NCI-H1694 treated with DMSO at 0.1 percent for 48 hours (cell line): ENCODE data around the gene STAB2.
A peak's percentile ranks its signal among the peaks of the same experiment; 100 is the strongest.

Source experiments
- DNase-seq: peaks from one replicate; lab custom pipeline; 2025; lab: John Stamatoyannopoulos, UW

Gene STAB2

GRCh38 chr12:103779410-103780092, 192.5 kb downstream of the STAB2 start:
- DNase-seq = peak; percentile 84

- no peak for DNase-seq
These were observed 193.0 kb downstream of the STAB2 start for GRCh38 chr12:103780093-103780440.

DNA sequence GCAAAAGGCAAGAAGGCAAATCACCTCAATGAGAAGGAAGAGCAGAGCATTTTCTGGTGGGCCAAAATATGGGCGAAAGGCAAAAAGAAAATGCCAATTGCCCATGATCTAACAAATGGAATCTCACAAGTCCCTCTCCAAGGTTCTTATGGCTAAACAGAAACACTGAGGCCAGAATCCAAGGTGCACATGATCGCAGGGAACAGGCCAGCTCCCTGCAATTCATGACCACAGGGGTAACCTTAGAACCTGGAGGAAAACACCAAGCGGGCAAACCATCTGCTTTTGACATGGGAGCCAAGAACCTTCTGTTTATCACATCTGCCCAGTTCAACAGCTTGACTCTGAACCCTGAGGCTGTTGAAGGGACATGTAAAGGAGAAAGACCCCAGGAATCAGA, 193.9 kb downstream of the STAB2 start:
- DNase-seq = no peak

GRCh38 chr12:103782399-103782798, 195.3 kb downstream of the STAB2 start:
- DNase-seq = no peak

DNA sequence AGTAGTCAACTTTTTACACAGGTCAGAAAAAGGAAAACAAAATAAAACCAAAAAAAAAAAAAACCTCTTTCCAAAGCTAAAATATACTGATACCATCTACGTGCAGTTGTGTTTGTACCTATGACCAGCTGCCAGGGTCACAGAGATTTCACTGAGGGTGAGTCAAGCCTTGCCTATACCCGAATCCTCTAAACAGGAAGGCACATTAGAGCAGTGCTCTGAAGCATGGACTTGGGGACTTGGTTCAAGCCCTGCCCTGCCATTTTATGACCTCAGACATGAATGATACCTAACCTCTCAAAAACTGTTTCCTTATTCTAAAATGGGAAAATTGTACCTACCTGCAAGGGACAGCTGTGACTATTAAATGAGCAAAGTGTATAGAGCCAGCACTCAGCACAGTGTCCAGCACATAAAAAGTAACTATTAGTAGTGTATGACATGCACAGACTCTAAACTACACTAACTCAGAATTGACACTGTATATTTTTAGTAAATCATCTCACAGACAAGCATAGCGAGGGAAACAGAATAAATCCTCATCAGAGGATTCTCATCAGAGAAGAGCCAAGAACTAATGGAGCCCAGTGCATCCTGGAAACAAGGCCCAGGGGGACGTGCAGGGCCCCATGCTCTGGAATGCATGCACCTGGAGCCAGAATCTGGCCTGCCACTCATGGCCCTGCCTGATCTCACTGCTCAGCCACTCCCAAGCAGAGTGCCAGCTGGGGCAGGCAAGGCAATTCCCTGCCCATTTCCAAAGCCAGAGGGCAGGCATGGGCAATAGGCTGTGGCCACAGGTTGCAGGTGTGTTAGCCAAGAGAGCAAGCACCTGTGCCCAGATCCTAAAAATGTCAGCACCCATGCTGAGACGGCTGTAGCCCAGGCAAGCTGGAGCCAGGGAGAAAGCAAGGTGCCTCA, 196.9 kb downstream of the STAB2 start:
- no peak for DNase-seq

- DNase-seq = no peak
These were observed 198.4 kb downstream of the STAB2 start for GRCh38 chr12:103785243-103786031.

DNA sequence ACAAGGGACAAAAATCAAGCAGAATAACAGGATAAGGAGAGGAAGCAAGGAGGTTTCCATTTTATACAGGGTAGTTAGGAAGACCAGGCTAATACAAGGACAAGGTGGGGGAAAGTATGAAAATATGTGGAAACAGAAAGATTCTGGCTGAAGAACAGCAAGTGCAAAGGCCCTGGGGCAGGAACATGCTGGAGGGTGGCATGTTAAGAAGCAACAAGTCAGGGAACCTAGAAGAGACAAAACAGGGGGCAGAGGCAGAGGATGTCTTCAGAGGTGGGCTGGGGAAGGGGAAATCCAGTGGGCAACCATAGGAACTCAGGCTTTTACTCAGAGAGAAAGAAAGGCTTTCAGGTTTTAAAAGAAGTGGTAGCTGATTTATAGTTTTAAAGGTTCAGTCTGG, 199.1 kb downstream of the STAB2 start:
- DNase-seq = no peak

DNA sequence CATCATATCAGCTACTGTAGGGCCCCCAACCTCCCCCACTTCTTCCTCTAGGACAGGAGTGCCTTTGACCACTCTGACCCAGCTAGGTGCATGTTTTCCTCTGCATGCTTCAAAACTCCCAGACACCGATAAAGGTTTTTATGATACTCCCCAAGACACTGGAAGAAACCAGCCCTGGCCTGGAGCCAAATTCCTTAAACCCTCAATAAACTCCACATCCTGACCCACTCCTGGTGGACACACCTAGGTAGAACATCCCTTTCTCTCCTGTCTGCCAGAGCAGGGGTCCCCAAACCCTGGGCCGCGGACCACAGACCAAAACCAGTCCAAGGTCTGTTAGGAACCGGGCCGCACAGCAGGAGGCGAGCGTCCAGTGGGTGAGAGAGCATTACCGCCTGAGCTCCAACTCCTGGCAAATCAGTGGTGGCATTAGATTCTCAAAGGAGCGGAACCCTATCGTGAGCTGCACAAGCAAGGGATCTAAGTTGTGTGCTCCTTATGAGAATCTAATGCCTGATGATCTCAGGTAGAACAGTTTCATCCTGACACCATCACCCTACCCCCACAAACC, 204.4 kb downstream of the STAB2 start:
- DNase-seq = no peak

DNA sequence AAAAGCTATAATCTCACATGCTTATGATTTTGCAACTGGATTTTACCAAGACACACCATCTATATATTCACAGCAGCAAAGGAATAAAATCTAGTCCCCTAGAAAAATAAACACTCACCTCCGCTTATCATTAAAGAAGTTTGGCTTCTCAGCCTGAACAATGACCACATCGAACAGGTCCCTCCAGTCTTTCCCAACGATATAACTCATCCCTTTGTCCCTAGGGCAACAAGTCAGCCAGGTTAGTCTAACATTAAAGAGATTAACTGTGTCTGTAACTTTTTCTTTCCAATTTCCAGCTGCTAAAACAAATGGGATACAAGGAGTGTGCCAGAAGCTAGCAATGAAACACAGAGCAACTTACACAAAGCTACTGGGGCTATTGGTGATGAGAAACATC, 206.0 kb downstream of the STAB2 start:
- no peak for DNase-seq

DNA sequence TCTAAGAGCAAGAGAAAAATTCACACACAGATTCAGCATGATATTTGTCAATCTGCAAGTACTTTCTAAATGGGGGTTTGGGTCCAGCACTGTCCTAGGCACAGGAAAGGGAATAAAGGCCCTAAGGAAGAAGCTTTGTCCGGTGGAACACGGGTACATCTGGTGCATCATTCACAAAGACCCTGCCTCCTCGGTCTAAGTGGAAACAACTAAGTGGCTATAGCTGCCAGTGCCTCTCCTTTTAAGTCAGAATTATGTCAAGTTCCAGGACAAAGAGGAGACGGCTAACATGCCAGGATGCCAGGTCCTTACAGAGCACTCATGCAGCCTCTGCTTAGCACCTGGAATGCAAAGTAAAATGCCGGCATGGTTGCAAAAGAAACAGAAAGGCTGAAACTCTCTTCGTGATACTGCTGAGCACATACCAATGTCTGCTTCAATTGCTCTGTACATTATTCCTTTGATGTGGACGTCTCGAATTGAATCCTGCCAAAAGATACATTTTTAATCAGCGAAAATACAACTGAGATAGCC, 206.5 kb downstream of the STAB2 start:
- no peak for DNase-seq

GRCh38 chr12:103794309-103795213, 207.5 kb downstream of the STAB2 start:
- DNase-seq = no peak

DNA sequence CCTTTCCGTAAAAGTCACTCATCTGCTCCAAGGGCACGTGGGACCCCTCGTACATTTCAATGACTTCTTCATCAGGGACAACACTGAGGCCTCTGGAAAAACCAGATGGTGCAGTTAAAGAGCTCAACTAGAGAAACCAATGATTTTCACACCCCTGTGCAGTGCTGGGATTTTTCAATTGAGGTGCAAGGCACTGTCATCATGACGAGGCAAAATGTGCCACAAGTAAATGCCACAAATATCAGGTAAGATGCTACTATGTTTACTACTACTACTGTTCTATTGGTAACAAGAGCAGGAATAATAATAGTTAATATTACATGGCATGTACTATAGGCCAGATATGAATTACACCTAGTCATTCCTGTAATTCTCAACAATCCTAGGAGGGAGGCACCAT, 211.5 kb downstream of the STAB2 start:
- DNase-seq = no peak

DNA sequence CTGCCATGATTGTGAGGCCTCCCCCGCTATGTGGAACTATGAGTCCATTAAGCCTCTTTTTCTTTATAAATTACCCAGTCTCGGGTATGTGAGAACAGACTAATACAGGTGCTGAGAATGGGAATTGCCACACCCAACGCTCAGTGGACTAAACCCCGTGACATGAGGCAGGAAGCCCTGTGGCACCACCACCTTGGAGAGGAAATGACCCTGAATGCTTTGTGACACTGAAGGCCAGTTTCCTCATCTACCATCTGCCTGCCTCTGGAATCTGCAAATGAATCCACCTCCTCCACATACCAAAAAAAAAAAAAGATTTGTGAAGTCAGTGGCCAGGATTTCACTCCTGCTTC, 212.4 kb downstream of the STAB2 start:
- DNase-seq = no peak

DNA sequence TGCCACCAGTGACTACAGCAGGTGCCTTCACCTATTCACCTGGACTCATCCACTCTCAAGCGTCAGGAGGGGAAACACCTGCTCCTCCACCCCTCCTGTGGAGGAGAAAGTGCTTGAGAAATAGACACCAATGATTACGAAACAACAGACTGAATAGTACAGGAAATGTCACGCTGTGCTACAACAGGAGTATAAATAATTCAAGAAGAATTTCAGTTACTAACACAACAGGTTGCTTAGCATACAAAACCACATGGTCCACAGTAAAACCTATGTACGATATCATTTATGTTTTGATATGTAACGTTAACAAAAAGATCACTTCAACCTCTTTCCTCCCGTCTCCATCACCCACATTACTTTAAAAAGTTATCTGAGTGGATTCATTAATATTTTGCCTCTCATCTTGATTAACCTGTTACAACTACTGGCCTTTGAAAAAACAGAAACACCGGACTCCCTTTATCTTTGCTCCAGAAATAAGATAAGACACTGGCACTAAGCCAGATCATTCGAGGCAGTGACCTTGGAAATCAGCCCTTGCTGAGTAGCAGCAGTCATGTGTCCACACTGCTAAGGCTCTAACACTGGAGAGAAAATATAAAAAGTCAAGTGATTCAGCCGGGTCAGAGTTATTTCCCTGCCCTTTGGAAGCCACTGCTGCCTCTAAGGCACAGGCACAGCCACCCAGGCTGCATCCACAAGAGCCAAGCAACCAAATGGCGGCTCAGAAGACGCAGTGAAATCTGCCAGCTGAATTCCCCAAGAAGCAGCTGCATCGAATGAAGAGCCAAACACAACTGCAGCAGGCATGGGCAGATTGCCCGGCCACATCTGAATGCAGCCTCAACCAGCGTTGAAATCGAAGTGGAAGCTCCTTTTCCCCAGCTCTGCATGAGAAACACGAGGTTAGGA, 213.0 kb downstream of the STAB2 start:
- no peak for DNase-seq

DNA sequence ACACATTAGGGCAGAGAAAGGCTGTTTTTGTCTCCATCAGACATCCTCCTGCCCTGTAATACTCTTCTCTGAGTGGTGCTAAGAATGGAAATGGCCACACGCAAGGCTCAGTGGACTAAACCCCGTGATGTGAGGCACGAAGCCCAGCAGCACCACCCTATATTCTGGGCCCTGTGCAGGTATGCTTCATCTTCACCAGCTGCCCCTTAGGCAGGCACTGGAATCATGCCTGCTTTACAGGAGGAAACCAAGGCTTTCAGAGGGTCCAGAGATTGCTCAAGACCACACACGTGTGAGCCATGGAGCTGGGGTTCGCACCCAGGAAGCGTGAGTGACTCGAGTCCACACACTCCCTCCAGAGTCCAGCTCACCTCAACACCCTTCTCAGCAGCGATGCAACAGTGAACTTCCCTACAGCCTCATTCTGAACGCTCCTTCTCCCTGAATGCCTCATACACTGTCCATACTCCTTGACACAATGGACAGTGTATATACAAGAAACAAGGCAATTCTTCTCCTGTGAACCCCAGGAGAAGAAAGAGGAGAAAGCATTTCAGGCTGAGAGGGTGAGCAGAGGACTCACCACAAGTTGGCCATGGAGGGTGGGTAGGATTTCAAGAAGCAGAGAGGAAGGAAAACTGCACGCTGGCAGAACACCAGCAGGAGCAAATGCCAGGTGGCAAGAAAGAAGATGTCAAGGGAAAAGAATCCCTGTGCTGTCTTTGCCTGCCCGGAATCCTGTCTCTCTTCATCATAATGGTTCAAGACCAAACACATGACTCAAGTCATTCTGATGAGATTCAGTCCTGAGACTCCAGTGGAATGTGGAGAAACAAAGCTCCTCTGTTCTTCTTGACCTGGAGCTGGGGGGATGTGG, 214.9 kb downstream of the STAB2 start:
- DNase-seq = no peak

GRCh38 chr12:103802586-103802886, 215.5 kb downstream of the STAB2 start:
- DNase-seq = no peak

DNA sequence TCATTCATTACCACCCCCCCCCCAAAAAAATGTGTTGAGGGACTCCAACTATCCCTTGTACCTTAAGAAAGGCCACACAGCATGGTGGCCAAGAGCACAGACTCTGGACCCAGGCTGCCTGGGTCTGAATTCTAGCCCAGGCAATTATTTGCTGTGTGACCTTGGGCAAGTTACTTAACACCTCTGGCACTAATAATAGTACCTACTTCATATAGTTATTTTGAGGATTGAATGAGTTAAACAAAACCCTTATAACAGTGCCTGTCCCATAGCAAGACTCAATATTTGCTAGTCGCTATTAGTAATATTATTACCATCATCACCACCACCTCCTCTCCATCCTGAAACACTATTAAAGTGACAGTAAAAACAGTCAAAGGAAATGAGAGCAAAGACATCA, 216.8 kb downstream of the STAB2 start:
- DNase-seq = no peak

DNA sequence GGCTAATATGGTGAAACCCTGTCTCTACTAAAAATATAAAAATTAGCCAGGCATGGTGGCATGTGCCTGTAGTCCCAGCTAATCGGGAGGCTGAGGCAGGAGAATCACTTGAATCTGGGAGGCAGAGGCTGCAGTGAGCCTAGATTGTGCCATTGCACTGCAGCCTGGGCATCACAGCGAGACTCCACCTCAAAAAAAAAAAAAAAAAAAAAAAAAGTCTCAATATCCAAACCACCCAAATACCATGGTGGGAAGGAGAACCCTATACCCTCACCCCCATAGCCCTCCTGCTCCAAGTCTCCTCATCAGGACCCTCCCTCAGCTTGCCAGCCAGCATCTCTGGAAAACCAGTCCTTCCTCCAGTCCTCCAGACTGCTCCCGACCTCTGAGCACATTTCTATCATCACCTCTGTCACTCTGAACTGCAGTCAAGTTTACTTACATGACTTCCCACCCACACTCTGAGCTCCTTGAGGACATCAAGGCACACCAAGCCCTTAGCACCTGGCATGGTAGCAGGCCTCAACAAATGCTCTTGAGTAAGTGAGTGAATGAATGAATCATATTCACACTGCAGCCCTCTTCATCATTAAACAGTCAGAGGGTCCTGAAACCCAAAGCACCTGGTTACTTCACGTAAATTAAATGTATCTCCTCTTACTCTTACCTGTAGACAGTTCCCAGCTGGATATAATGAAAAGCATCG, 218.7 kb downstream of the STAB2 start:
- no peak for DNase-seq

GRCh38 chr12:103806803-103807202, 219.7 kb downstream of the STAB2 start:
- no peak for DNase-seq
